Tibial nerve (tissue), 4 donors: ENCODE data around the gene GSK3B.

Experiments
- CTCF ChIP-seq, 5 experiments: fragments of 200-600 bp in 3 of 5; fragments of 450-650 bp in 2 of 5; sonication (generic) in 3 of 5; IDR thresholded peaks; one replicate each; pipeline ENCODE4 v1.5.1; 2016 to 2019; ENCODE audit warnings: antibody characterized with exemption in 5 of 5, mild to moderate bottlenecking in 3 of 5, moderate library complexity in 2 of 5
- EP300 ChIP-seq, 2 donors: sonication (generic); formaldehyde crosslinking; IDR thresholded peaks; one replicate each; pipeline ENCODE4 v1.6.1; 2017; ENCODE audit warnings: antibody characterized with exemption in 2 of 2, mild to moderate bottlenecking in 1 of 2
- POLR2A ChIP-seq, 2 donors: fragments of 450-650 bp; IDR thresholded peaks; one replicate each; pipeline ENCODE4 v1.6.1; 2017; ENCODE audit warnings: antibody characterized with exemption in 2 of 2, mild to moderate bottlenecking in 2 of 2, moderate library complexity in 2 of 2

- no peak for TF ChIP-seq POLR2A (IDR thresholded peaks at IDR 0.05)
- TF ChIP-seq CTCF (IDR thresholded peaks at IDR 0.05) = no peak
- TF ChIP-seq EP300 (IDR thresholded peaks at IDR 0.05) = no peak
Measured at GRCh38 chr3:119776304-119776703, 317.9 kb downstream of the GSK3B start.
